PC-3 (cell line): Measurements from ENCODE around the gene IGF1. TPM values are rescaled to one million over a fixed set of nuclear protein-coding genes. Genes with fewer than 3 reads are reported as not detected.

ENCODE experiments used
- ATAC-seq: fragments of 200-7000 bp; cut with Tn5 transposase; 2 replicates; pipeline ENCODE4 v1.9.1; 2020; ENCODE audit warnings: mild to moderate bottlenecking, moderate library complexity
- BruUV-seq: library from RNA; stranded (reverse); fragments of 400-500 nt; replicated peaks from 2 replicates; lab custom pipeline; 2021; lab: Mats Ljungman, UMichigan
- CTCF ChIA-PET: fragments of 300-600 bp; sonication (Branson Sonifier 250); formaldehyde crosslinking; loops from one replicate; lab custom pipeline; 2022; ENCODE audit warnings: antibody characterized with exemption; lab: Charles Lee
- POLR2A ChIA-PET: fragments of 300-600 bp; sonication (Branson Sonifier 250); formaldehyde crosslinking; loops from one replicate; lab custom pipeline; 2022; ENCODE audit warnings: antibody characterized with exemption; ENCODE audit not compliant: unreplicated experiment; lab: Charles Lee
- DNase-seq: peaks from one replicate; pipeline ENCODE4 v3.0.0-alpha.2; 2015
- H2AFZ ChIP-seq: fragments of 300-600 bp; sonication (generic); 2 replicates; pipeline ENCODE4 v1.6.0; 2016; ENCODE audit warnings: antibody characterized with exemption, low read length
- H3F3A ChIP-seq: fragments of 300-600 bp; sonication (generic); one replicate; pipeline ENCODE4 v1.6.0; 2017; ENCODE audit warnings: antibody characterized with exemption, low read length, control low read depth, mild to moderate bottlenecking; ENCODE audit not compliant: unreplicated experiment
- H3K27ac ChIP-seq: fragments of 300-600 bp; sonication (generic); 2 replicates; pipeline ENCODE4 v1.5.1; 2016; ENCODE audit warnings: mild to moderate bottlenecking, low read length
- H3K27me3 ChIP-seq: fragments of 300-600 bp; sonication (generic); 2 replicates; pipeline ENCODE4 v1.6.1; 2016; ENCODE audit warnings: low read length, mixed read lengths
- H3K36me3 ChIP-seq: fragments of 300-600 bp; sonication (generic); 2 replicates; pipeline ENCODE4 v1.6.1; 2016; ENCODE audit warnings: low read depth, mixed run types, low read length, mixed read lengths
- H3K4me1 ChIP-seq: fragments of 300-600 bp; sonication (generic); 2 replicates; pipeline ENCODE4 v1.5.1; 2016; ENCODE audit warnings: low read length; ENCODE audit not compliant: insufficient read depth
- H3K4me2 ChIP-seq: fragments of 300-600 bp; sonication (generic); 2 replicates; pipeline ENCODE4 v1.6.0; 2016; ENCODE audit warnings: low read length
- H3K4me3 ChIP-seq: fragments of 300-600 bp; sonication (generic); 2 replicates; pipeline ENCODE4 v1.5.1; 2016; ENCODE audit warnings: mild to moderate bottlenecking, low read length, mixed read lengths
- H3K79me2 ChIP-seq: fragments of 300-600 bp; sonication (generic); 2 replicates; pipeline ENCODE4 v1.6.1; 2017; ENCODE audit warnings: low read length, mixed read lengths
- H3K9ac ChIP-seq: fragments of 300-600 bp; sonication (generic); 2 replicates; pipeline ENCODE4 v1.6.0; 2016; ENCODE audit warnings: mild to moderate bottlenecking, low read length
- H3K9me2 ChIP-seq: fragments of 300-600 bp; sonication (generic); replicated peaks from 2 replicates; pipeline ENCODE4 v1.6.1; 2016; ENCODE audit warnings: mixed run types, low read length, mixed read lengths
- H3K9me3 ChIP-seq: fragments of 300-600 bp; sonication (generic); 2 replicates; pipeline ENCODE4 v1.6.1; 2016; ENCODE audit warnings: low read length, mixed read lengths
- H4K20me1 ChIP-seq: fragments of 300-600 bp; sonication (generic); 2 replicates; pipeline ENCODE4 v1.6.1; 2016; ENCODE audit warnings: low read length, mixed read lengths
- EZH2 ChIP-seq: fragments of 300-600 bp; sonication (generic); IDR thresholded peaks from one replicate; pipeline ENCODE4 v1.6.1; 2017; ENCODE audit warnings: antibody characterized with exemption, mild to moderate bottlenecking, low read length; ENCODE audit not compliant: unreplicated experiment
- EZH2phosphoT487 ChIP-seq: fragments of 300-600 bp; sonication (generic); IDR thresholded peaks from 2 replicates; pipeline ENCODE4 v1.6.1; 2018; ENCODE audit warnings: mild to moderate bottlenecking, antibody characterized with exemption, low read length, borderline replicate concordance
- intact Hi-C: fragments of 100-400 bp; cut with micrococcal nuclease; formaldehyde crosslinking; loops from 2 replicates; pipeline ENCODE4 v1.9.0; 2023
- total RNA-seq: library from RNA; depleted of rRNA; stranded (reverse); fragments of >200 nt; gene quantifications from 2 replicates; pipeline ENCODE4 v1.2.3, GENCODE V29; 2014
- TF ChIP-seq, protein P1 (sequence below): fragments of 300-600 bp; sonication (generic); conservative IDR thresholded peaks from 2 replicates; pipeline ENCODE4 v1.5.1; 2017; ENCODE audit warnings: antibody characterized with exemption, low read depth, mild to moderate bottlenecking, low read length

Gene IGF1
- total RNA-seq, 1 experiment from 2014 or later, result not detected

DNA sequence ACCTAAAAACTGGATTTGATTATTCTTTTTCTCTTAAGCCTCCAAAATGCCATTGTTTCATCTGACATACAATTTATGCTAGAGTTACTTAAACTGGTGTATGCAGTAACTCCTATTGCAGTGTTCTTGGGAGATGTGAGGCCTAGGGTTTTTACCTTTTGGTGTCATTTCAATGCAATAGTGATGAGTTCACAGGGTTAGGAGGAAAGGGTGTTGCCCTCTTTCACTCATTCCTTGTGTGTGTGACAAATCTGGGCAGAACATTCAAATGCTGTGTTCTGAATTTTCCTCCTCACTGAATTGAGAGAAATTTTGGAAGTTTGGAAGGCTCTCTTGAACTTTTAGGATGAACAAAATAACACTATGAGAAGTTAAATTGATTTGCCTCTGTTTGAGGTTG, 69.9 kb downstream of the IGF1 start:
- Histone ChIP-seq H4K20me1 (no peaks in the 10 kb centered on the region), H3K36me3 (no peaks in the 10 kb centered on the region), H3K79me2 (no peaks in the 10 kb centered on the region), H3F3A (no peaks in the 10 kb centered on the region), H3K9ac (no peak overlapping the region), H3K4me3 (no peak overlapping the region), H3K27me3 (no peaks in the 10 kb centered on the region), H3K4me1 (no peaks in the 10 kb centered on the region), H3K4me2 (no peak overlapping the region), H3K9me2 (no peaks in the 10 kb centered on the region), H3K27ac (no peak overlapping the region), H2AFZ (no peak overlapping the region), H3K9me3 (no peaks in the 10 kb centered on the region)
- TF ChIP-seq, protein P1, sequence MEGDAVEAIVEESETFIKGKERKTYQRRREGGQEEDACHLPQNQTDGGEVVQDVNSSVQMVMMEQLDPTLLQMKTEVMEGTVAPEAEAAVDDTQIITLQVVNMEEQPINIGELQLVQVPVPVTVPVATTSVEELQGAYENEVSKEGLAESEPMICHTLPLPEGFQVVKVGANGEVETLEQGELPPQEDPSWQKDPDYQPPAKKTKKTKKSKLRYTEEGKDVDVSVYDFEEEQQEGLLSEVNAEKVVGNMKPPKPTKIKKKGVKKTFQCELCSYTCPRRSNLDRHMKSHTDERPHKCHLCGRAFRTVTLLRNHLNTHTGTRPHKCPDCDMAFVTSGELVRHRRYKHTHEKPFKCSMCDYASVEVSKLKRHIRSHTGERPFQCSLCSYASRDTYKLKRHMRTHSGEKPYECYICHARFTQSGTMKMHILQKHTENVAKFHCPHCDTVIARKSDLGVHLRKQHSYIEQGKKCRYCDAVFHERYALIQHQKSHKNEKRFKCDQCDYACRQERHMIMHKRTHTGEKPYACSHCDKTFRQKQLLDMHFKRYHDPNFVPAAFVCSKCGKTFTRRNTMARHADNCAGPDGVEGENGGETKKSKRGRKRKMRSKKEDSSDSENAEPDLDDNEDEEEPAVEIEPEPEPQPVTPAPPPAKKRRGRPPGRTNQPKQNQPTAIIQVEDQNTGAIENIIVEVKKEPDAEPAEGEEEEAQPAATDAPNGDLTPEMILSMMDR, result no peak
- TF ChIP-seq EZH2 (no peak), EZH2phosphoT487 (no peak)
- POLR2A ChIA-PET, result no interaction called here
- intact Hi-C loops, result no loop called here
- BruUV-seq, result no TSS peak
- CTCF ChIA-PET, result no interaction called here
- no peak for DNase-seq
- ATAC-seq, result no peak

DNA sequence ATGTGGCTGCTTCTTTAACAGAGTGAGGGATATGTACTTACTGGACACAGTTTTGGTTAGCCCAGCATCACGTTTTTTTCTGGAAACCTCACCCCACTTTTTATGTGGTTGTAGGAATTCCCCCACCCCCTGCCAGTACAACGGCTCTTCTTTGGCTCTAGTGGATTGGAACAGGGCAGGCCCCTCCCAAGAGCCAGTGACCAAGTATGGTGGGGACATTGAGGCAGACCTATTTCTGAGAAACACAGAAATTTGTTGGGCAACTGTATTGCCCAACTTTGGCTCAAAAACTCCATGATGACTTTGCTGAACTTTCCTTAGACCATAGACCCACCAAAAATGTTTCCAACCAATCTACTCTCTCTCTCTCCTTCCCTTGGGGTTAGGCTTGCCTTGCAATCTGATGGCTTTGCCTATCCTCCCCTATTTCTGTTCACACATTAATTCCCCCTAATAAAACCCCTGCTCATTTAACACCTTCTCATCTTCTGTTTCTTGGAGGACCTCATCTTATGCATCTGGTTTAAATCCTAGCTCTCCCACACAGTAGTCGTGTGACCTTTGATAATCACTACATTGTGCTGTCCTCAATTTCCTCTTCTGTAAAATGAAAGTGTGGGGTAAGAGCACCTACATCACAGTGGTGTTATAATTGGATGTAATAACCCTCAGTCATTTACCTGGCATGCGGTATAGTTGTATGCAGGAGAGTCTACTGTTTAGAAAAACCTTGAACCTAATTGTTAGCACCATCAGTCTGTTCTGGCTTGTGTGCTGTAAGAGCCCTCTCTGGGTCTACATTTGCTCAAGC, 71.7 kb downstream of the IGF1 start:
- Histone ChIP-seq H3K27ac (no peak overlapping the region), H3K9me3 (no peaks in the 10 kb centered on the region), H3K79me2 (no peaks in the 10 kb centered on the region), H3K4me1 (no peaks in the 10 kb centered on the region), H3K27me3 (no peaks in the 10 kb centered on the region), H2AFZ (no peak overlapping the region), H4K20me1 (no peaks in the 10 kb centered on the region), H3K4me3 (no peak overlapping the region), H3F3A (no peaks in the 10 kb centered on the region), H3K9ac (no peak overlapping the region), H3K36me3 (no peaks in the 10 kb centered on the region), H3K9me2 (no peaks in the 10 kb centered on the region), H3K4me2 (no peak overlapping the region)
- POLR2A ChIA-PET, result no interaction called here
- intact Hi-C loops, result no loop called here
- ATAC-seq, result no peak
- TF ChIP-seq, protein P1, result no peak
- no peak for TF ChIP-seq EZH2phosphoT487
- no peak for TF ChIP-seq EZH2
- CTCF ChIA-PET, result no interaction called here
- no peak for DNase-seq
- BruUV-seq, result no TSS peak
